Mesendoderm (in vitro differentiated cells): ENCODE measurements around the gene MEIOC.
"Not testable (repeated sequence)": the region's sequence is repeated elsewhere in the genome, so short reads cannot be mapped to it uniquely, and the experiment has no call there.

Source experiments
- DNase-seq: peaks from one replicate; pipeline ENCODE4 v3.0.0; 2013
- H2AK5ac ChIP-seq: 2 replicates; pipeline ENCODE4 v1.6.1; 2013; ENCODE audit warnings: low read length, inconsistent platforms
- H2BK120ac ChIP-seq: 2 replicates; pipeline ENCODE4 v1.6.1; 2013; ENCODE audit warnings: low read depth, mild to moderate bottlenecking, low read length, moderate library complexity, mixed read lengths
- H2BK15ac ChIP-seq: replicated peaks from 2 replicates; pipeline ENCODE4 v1.6.1; 2013; ENCODE audit warnings: low read depth, mild to moderate bottlenecking, moderate library complexity
- H2BK5ac ChIP-seq: 2 replicates; pipeline ENCODE4 v1.6.1; 2013; ENCODE audit warnings: low read length, inconsistent platforms
- H3K18ac ChIP-seq: 2 replicates; pipeline ENCODE4 v1.6.1; 2013; ENCODE audit warnings: mild to moderate bottlenecking, low read length, mixed read lengths
- H3K23ac ChIP-seq: one replicate; pipeline ENCODE4 v1.6.1; 2013; ENCODE audit warnings: low read length
- H3K27ac ChIP-seq: 2 replicates; pipeline ENCODE4 v1.5.1; 2013; ENCODE audit warnings: low read depth, mild to moderate bottlenecking, inconsistent platforms, low read length, moderate library complexity
- H3K27me3 ChIP-seq: 2 replicates; pipeline ENCODE4 v1.6.1; 2013; ENCODE audit warnings: low read length, control low read depth, mild to moderate bottlenecking, inconsistent platforms; ENCODE audit not compliant: insufficient read depth, poor library complexity
- H3K36me3 ChIP-seq: 2 replicates; pipeline ENCODE4 v1.6.1; 2013; ENCODE audit warnings: low read length, inconsistent platforms; ENCODE audit not compliant: control insufficient read depth, insufficient read depth
- H3K4ac ChIP-seq: one replicate; pipeline ENCODE4 v1.6.1; 2013; ENCODE audit warnings: low read depth, mild to moderate bottlenecking, low read length, moderate library complexity
- H3K4me1 ChIP-seq: 2 replicates; pipeline ENCODE4 v1.6.1; 2013; ENCODE audit warnings: low read depth, low read length, inconsistent platforms; ENCODE audit not compliant: control insufficient read depth
- H3K4me2 ChIP-seq: 2 replicates; pipeline ENCODE4 v1.6.1; 2013; ENCODE audit warnings: low read length
- H3K4me3 ChIP-seq: 2 replicates; pipeline ENCODE4 v1.5.1; 2013; ENCODE audit warnings: mild to moderate bottlenecking, low read length
- H3K56ac ChIP-seq: one replicate; pipeline ENCODE4 v1.6.1; 2013; ENCODE audit warnings: low read length
- H3K79me1 ChIP-seq: 2 replicates; pipeline ENCODE4 v1.6.1; 2013; ENCODE audit warnings: low read length, inconsistent platforms
- H3K79me2 ChIP-seq: 2 replicates; pipeline ENCODE4 v1.6.1; 2013; ENCODE audit warnings: mild to moderate bottlenecking, low read length; ENCODE audit not compliant: control insufficient read depth, insufficient read depth
- H3K9ac ChIP-seq: 2 replicates; pipeline ENCODE4 v1.6.1; 2013; ENCODE audit warnings: low read length, inconsistent platforms
- H4K5ac ChIP-seq: one replicate; pipeline ENCODE4 v1.6.1; 2013; ENCODE audit warnings: low read length
- H4K8ac ChIP-seq: one replicate; pipeline ENCODE4 v1.6.1; 2013; ENCODE audit warnings: low read depth, mild to moderate bottlenecking, control low read depth, low read length, moderate library complexity
- WGBS: extraction: QIAGEN DNeasy Blood & Tissue Kit; methylation state at CpG from one replicate; pipeline ENCODE4 v1.1.7; 2013; ENCODE audit warnings: low lambda C conversion rate, missing lambda C conversion rate; ENCODE audit not compliant: insufficient coverage; ENCODE audit errors: extremely low coverage; 5-methylcytosine and 5-hydroxymethylcytosine counted together

Gene MEIOC

DNA sequence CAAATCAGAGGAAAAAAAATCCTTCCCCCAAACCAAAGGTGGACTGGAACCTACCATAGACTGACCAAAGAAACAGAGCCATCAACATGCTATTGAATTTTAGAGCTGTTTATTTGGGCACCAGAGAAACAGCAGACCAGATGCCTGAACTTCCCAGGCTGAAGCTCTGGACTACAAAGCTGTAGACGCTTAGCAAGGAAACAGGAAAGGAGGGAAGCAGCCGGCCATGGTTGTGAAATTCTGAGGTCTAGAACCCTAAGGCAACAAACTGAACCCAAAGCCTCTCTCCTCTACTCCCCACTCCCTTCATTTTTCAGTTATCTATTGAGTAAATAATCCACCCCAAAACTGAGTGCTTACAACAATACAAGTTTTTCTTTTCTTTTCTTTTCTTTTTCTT is 45.4 kb upstream of the MEIOC start:
- WGBS: no CpG with 5 or more reads among the region's 2 CpGs
- H3K27ac ChIP-seq: no peak overlapping the region

DNA sequence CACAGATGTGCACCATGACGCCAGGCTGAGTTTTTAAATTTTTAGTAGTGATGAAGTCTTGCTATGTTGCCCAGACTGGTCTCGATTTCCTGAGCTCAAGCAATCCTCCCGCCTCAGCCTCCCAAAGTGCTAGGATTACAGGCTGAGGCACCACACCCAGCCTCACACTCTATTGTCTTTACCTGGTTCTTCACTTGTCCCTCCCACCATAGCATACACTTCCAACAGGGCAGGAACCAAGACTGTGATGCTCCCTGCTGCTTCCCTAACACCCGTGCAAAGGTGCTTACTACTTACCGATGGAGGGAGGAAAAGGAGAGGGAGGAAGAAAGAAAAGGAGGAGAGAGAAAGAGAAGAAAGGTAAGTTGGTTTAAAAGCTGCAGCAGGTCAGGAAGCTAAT is 41.4 kb upstream of the MEIOC start:
- Histone ChIP-seq H3K27me3 (no peaks in the 10 kb centered on the region), H3K79me2 (no peaks in the 10 kb centered on the region), H2AK5ac (no peak overlapping the region), H3K4me3 (no peak overlapping the region), H3K4me1 (peaks cover 8% of the 10 kb centered on the region), H3K4ac (no peak overlapping the region), H3K27ac (no peak overlapping the region), H3K56ac (no peak overlapping the region), H2BK15ac (no peak overlapping the region), H2BK120ac (no peak overlapping the region), H3K9ac (no peak overlapping the region), H3K4me2 (no peak overlapping the region), H3K36me3 (no peaks in the 10 kb centered on the region), H3K23ac (no peak overlapping the region), H3K79me1 (no peaks in the 10 kb centered on the region), H4K5ac (no peak overlapping the region), H4K8ac (no peak overlapping the region), H3K18ac (no peak overlapping the region), H2BK5ac (no peak overlapping the region)
- no peak for DNase-seq
- no CpG with 5 or more reads among the region's 5 CpGs for WGBS

More for the DNA sequence above, 45.4 kb upstream of the MEIOC start:
- Histone ChIP-seq H3K18ac (no peak overlapping the region), H3K79me2 (no peaks in the 10 kb centered on the region), H3K23ac (no peak overlapping the region), H3K4me3 (no peak overlapping the region), H3K56ac (no peak overlapping the region), H3K79me1 (no peaks in the 10 kb centered on the region), H3K4ac (no peak overlapping the region), H2BK120ac (no peak overlapping the region), H3K4me1 (peaks cover 14% of the 10 kb centered on the region), H4K5ac (no peak overlapping the region), H3K4me2 (no peak overlapping the region), H3K27me3 (no peaks in the 10 kb centered on the region), H2BK5ac (no peak overlapping the region), H4K8ac (no peak overlapping the region), H3K36me3 (no peaks in the 10 kb centered on the region), H2AK5ac (no peak overlapping the region), H2BK15ac (no peak overlapping the region), H3K9ac (no peak overlapping the region)
- no peak for DNase-seq

DNA sequence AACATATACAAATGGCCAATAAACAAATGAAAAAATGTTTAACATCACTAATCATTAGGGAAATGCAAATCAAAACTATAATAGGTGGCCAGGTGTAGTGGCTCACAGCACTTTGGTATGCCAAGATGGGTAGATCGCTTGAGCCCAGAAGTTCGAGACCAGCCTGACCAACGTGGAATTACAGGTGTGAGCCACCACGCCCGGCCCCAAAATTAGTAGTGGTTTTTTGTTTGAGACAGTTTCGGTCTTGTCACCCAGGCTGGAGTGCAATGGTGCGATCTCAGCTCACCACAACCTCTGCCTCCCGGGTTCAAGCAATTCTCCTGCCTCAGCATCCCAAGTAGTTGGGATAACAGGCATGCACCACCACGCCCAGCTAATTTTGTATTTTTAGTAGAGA is 37.6 kb upstream of the MEIOC start:
- not testable (repeated sequence) for H3K56ac ChIP-seq, H3K9ac ChIP-seq, H3K36me3 ChIP-seq, H4K5ac ChIP-seq, H3K4me3 ChIP-seq, H3K18ac ChIP-seq, H3K4ac ChIP-seq, H2BK5ac ChIP-seq, H2AK5ac ChIP-seq, H4K8ac ChIP-seq, H3K4me2 ChIP-seq, H3K27me3 ChIP-seq, H2BK15ac ChIP-seq, H3K79me2 ChIP-seq, H3K4me1 ChIP-seq, H3K23ac ChIP-seq, H3K79me1 ChIP-seq, H2BK120ac ChIP-seq, DNase-seq, H3K27ac ChIP-seq
- WGBS: no CpG with 5 or more reads among the region's 9 CpGs

DNA sequence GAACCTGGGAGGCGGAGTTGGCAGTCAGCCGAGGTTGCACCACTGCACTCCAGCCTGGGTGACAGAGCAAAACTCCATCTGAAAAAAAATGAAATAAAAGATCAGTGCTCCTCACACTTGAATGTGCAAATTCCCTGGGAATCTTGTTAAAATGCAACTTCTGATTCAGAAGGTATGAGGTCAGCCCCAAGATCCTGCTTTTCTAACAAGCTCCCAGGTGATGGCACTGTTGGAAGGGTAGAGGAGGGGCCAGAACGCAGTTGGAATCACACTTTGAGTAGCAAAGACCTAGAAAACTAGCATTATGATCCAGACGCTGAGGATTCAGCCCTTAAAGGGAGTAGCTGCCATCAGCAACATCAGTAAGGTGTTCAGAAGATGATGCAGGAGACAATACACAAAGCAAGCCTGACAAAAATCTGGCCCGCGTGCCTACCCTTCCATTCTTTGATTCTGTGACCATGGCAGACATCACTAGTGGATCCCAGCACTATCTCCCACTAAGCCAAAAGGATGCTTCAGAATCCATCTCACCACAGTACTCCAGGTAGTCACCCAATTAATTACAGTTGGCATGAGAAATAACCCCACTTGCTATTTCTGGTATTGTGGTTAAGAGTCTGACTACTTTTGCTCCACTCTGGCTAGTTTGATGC is 33.1 kb upstream of the MEIOC start:
- Histone ChIP-seq H3K4me2 (no peak overlapping the region), H4K8ac (no peak overlapping the region), H2BK15ac (no peak overlapping the region), H3K18ac (no peak overlapping the region), H3K23ac (no peak overlapping the region), H3K56ac (no peak overlapping the region), H3K4ac (no peak overlapping the region), H2BK120ac (no peak overlapping the region), H3K9ac (no peak overlapping the region), H3K27ac (no peak overlapping the region), H3K79me1 (no peaks in the 10 kb centered on the region), H3K4me3 (no peak overlapping the region), H2BK5ac (no peak overlapping the region), H3K27me3 (no peaks in the 10 kb centered on the region), H2AK5ac (no peak overlapping the region), H4K5ac (no peak overlapping the region), H3K36me3 (no peaks in the 10 kb centered on the region), H3K4me1 (no peaks in the 10 kb centered on the region), H3K79me2 (no peaks in the 10 kb centered on the region)
- DNase-seq: peak; percentile 76
- WGBS: no CpG with 5 or more reads among the region's 6 CpGs

DNA sequence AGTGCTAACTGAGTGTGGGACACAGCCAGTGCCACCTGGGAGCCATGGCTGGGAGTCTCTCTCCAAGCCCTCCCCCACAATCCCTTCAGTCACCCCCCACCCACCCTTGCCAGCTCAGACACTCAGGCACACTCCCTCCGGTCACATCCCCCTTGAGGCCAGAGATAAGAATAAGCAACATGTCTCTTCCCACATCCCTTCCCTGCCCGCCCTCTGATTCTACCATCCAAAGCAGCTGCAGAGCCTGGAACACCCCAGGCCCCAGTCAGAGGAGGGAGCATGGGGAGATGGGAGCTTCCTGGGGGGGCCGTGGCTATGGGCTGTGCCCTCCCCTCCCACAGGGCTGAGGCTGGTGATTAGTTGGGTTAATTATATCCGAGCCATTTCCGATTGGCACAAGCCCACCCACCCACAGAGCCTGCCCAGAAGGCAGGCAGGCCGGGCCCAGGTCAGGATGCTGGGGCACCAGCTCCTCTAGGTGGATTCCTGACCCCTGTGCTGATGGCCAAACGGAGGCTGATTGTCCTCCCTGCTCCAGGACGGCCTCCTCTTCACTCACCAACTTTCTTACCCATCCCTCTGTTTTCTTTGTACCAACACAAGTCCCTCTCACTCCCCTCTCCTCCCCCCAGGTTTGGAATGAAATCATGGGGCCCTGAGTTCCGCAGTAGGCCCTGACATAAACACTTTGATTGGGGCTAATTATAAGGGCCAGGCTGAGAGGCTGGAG is 28.6 kb upstream of the MEIOC start:
- Histone ChIP-seq H3K18ac (peak overlapping the region; percentile 23), H3K9ac (peak overlapping the region; percentile 57), H3K56ac (peak overlapping the region; percentile 79), H3K4me2 (no peak overlapping the region), H3K4me1 (no peaks in the 10 kb centered on the region), H2BK120ac (peak overlapping the region; percentile 15), H3K4ac (peak overlapping the region; percentile 61), H2BK15ac (no peak overlapping the region), H3K23ac (no peak overlapping the region), H2BK5ac (peak overlapping the region; percentile 35), H3K79me1 (no peaks in the 10 kb centered on the region), H2AK5ac (no peak overlapping the region), H3K36me3 (no peaks in the 10 kb centered on the region), H3K27ac (no peak overlapping the region), H3K79me2 (no peaks in the 10 kb centered on the region), H3K4me3 (no peak overlapping the region), H4K5ac (peak overlapping the region; percentile 84), H4K8ac (no peak overlapping the region), H3K27me3 (no peaks in the 10 kb centered on the region)
- no peak for DNase-seq
- no CpG with 5 or more reads among the region's 9 CpGs for WGBS
